A549 (cell line): Measurements from ENCODE around the gene AFDN. TPM values are rescaled to one million over a fixed set of nuclear protein-coding genes. Genes with fewer than 3 reads are reported as not detected.

Source experiments
- ATAC-seq, 2 experiments: fragments of 200-7000 bp in 1 of 2; fragments of >200 bp in 1 of 2; cut with Nextera tagmentation in 1 of 2; cut with Tn5 transposase in 1 of 2; 3 replicates each; pipeline versions ENCODE4 v1.8.0 to v1.9.1; 2018 to 2020; ENCODE audit warnings: mild to moderate bottlenecking in 1 of 2, moderate library complexity in 1 of 2
- CTCF ChIA-PET: fragments of 300-600 bp; sonication (Branson Sonifier 250); formaldehyde crosslinking; extraction: SDS; loops from one replicate; lab custom pipeline; 2021; ENCODE audit warnings: antibody characterized with exemption, inconsistent platforms; lab: Yijun Ruan, JAX
- POLR2A ChIA-PET: fragments of 350-600 bp; formaldehyde crosslinking; extraction: SDS; loops from one replicate; lab custom pipeline; 2021; ENCODE audit warnings: antibody characterized with exemption, inconsistent platforms; lab: Yijun Ruan, JAX
- DNase-seq, 2 experiments: peaks; one replicate each; pipeline versions ENCODE4 v3.0.0 to v3.0.0-alpha.2; 2011 to 2016; ENCODE audit warnings: low read depth in 1 of 2, low spot score in 1 of 2
- FAIRE-seq: peaks from 2 replicates; lab custom pipeline; 2011; peaks lifted over from hg19 to GRCh38; lab: Jason Lieb, UNC
- H3K27ac ChIP-seq, 2 experiments: fragments of >200 bp; sonication (Bioruptor Twin); formaldehyde crosslinking; 3 replicates each; pipeline ENCODE4 v1.5.1; 2016 to 2017
- H3K4me1 ChIP-seq: fragments of >200 bp; sonication (Bioruptor Twin); formaldehyde crosslinking; 3 replicates; pipeline ENCODE4 v1.6.1; 2016
- H3K4me2 ChIP-seq: fragments of >200 bp; sonication (Bioruptor Twin); formaldehyde crosslinking; 3 replicates; pipeline ENCODE4 v1.6.1; 2016
- H3K4me3 ChIP-seq: fragments of >200 bp; sonication (Bioruptor Twin); formaldehyde crosslinking; 3 replicates; pipeline ENCODE4 v1.5.1; 2016
- H3K9me3 ChIP-seq: fragments of >200 bp; sonication (Bioruptor Twin); formaldehyde crosslinking; 3 replicates; pipeline ENCODE4 v1.6.1; 2016
- ATOH8 ChIP-seq: fragments of 250-450 bp; sonication (Bioruptor Pico); IDR thresholded peaks from 2 replicates; pipeline ENCODE4 v1.5.0; 2020; ENCODE audit warnings: low read depth, mild to moderate bottlenecking, moderate library complexity
- EHMT2 ChIP-seq: fragments of 200-600 bp; sonication (generic); IDR thresholded peaks from 2 replicates; pipeline ENCODE4 v1.6.1; 2016; ENCODE audit warnings: antibody characterized with exemption, low read depth, mild to moderate bottlenecking, moderate library complexity
- FOSL2 ChIP-seq, 2 experiments: fragments of 450-650 bp in 1 of 2; fragments of >200 bp in 1 of 2; sonication (Bioruptor Twin) in 1 of 2; formaldehyde crosslinking; IDR thresholded peaks; 2 replicates each; pipeline versions ENCODE4 v1.5.0 to v1.6.1; 2016 to 2020; ENCODE audit warnings: mild to moderate bottlenecking in 1 of 2, moderate library complexity in 1 of 2
- HES2 ChIP-seq: fragments of >200 bp; sonication (Bioruptor Twin); formaldehyde crosslinking; IDR thresholded peaks from 2 replicates; pipeline ENCODE4 v1.6.1; 2016
- HOXB13 ChIP-seq: fragments of 250-450 bp; sonication (Bioruptor Pico); IDR thresholded peaks from 2 replicates; pipeline ENCODE4 v1.5.0; 2020; ENCODE audit warnings: low read depth, mild to moderate bottlenecking, moderate library complexity
- MAFK ChIP-seq: fragments of 450-650 bp; IDR thresholded peaks from 2 replicates; pipeline ENCODE4 v1.6.1; 2014; ENCODE audit not compliant: partially characterized antibody
- PHF8 ChIP-seq: fragments of 200-600 bp; sonication (generic); IDR thresholded peaks from 2 replicates; pipeline ENCODE4 v1.6.1; 2016; ENCODE audit warnings: low read depth, mild to moderate bottlenecking, antibody characterized with exemption, moderate library complexity, borderline replicate concordance
- POLR2AphosphoS2 ChIP-seq: conservative IDR thresholded peaks from 2 replicates; pipeline ENCODE4 v1.6.1; 2012; ENCODE audit warnings: low read length, improper control_type of control experiment, inconsistent platforms
- RAD21 ChIP-seq, 2 experiments: fragments of >200 bp in 1 of 2; sonication (Bioruptor Twin) in 1 of 2; formaldehyde crosslinking in 1 of 2; IDR thresholded peaks in 1 of 2; conservative IDR thresholded peaks in 1 of 2; 2 replicates in 1 of 2; 3 replicates in 1 of 2; pipeline ENCODE4 v1.6.1; 2012 to 2018; ENCODE audit warnings: inconsistent platforms in 1 of 2
- RNF2 ChIP-seq: fragments of 200-600 bp; sonication (generic); IDR thresholded peaks from 2 replicates; pipeline ENCODE4 v1.6.1; 2016; ENCODE audit warnings: low read depth, mild to moderate bottlenecking, antibody characterized with exemption, moderate library complexity, borderline replicate concordance
- SREBF2 ChIP-seq: fragments of 450-650 bp; IDR thresholded peaks from 2 replicates; pipeline ENCODE4 v1.6.1; 2014; ENCODE audit warnings: mild to moderate bottlenecking, moderate library complexity
- WGBS: methylation state at CpG from one replicate; pipeline ENCODE4 v1.1.6; 2017; ENCODE audit errors: missing lambda C conversion rate; 5-methylcytosine and 5-hydroxymethylcytosine counted together
- polyA plus RNA-seq, 4 experiments: library from polyadenylated mRNA; depleted of rRNA in 3 of 4; stranded (reverse); fragments of >200 nt; fragmentation: RNase III in 1 of 4; extraction: RNeasy Plus Mini Kit Qiagen cat#74134 plus additional on column Dnase treatment in 1 of 4; gene quantifications; 2 replicates in 3 of 4; 3 replicates in 1 of 4; pipeline ENCODE4 v1.2.3, GENCODE V29; 2011 to 2017
- TF ChIP-seq, protein P1 (sequence below): fragments of >200 bp; sonication (Bioruptor Twin); formaldehyde crosslinking; IDR thresholded peaks from 3 replicates; pipeline ENCODE4 v1.6.1; 2016
- TF ChIP-seq, protein P2 (sequence below): fragments of 150-350 bp; IDR thresholded peaks from 2 replicates; pipeline ENCODE4 v1.6.1; 2014; ENCODE audit warnings: low read depth, mild to moderate bottlenecking, low read length
- TF ChIP-seq, protein P3 (sequence below): fragments of >200 bp; sonication (Bioruptor Twin); formaldehyde crosslinking; IDR thresholded peaks from 3 replicates; pipeline ENCODE4 v1.5.1; 2016
- TF ChIP-seq, protein P4 (sequence below): fragments of 200-600 bp; sonication (generic); IDR thresholded peaks from 2 replicates; pipeline ENCODE4 v1.6.1; 2016; ENCODE audit warnings: antibody characterized with exemption, mild to moderate bottlenecking, moderate library complexity

The AFDN gene
- polyA plus RNA-seq, 2 of the 4 experiments (the other 2 are of a cell fraction) = 17.5 to 40.8 TPM

DNA sequence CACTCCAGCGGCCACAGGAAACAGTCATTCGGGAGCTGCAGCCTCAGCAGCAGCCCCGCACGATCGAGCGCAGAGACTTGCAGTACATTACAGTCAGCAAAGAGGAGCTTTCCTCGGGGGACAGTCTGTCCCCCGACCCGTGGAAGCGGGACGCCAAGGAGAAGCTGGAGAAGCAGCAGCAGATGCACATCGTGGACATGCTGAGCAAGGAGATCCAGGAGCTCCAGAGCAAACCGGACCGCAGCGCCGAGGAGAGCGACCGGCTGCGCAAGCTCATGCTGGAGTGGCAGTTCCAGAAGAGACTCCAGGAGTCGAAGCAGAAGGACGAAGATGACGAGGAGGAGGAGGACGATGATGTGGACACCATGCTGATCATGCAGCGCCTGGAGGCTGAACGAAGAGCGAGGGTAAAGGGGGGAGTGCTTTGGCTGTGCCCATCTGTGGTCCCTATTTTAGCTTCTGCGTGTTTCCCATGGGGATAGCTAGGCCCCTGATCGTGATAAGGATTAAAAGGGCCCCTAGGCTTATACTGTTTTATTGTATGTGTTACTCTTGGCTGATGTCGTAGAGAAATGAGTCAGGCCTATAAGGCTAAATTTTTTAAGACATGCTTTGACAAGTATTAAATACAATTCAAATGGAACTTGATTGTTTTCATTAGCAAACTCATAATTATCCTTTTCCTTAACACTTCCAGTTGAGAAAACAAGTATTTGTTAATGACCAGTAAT lies 125.2 kb downstream of the AFDN start:
- CTCF ChIA-PET = interaction anchor here (1.6 kb wide), 1 partner anchor 93 kb away, joined by 3 read pairs; no protein-coding TSS in a partner anchor
- no peaks in the 10 kb centered on the region for H3K9me3 ChIP-seq
- ATAC-seq = no peak
- H3K4me3 ChIP-seq = no peak overlapping the region
- TF ChIP-seq ATOH8 (CRISPR knock-in tag) = no peak
- TF ChIP-seq RNF2 = no peak
- no peak for TF ChIP-seq FOSL2 (IDR thresholded peaks at IDR 0.05)
- TF ChIP-seq FOSL2 (CRISPR knock-in tag; IDR thresholded peaks at IDR 0.05) = no peak
- TF ChIP-seq, protein P1, sequence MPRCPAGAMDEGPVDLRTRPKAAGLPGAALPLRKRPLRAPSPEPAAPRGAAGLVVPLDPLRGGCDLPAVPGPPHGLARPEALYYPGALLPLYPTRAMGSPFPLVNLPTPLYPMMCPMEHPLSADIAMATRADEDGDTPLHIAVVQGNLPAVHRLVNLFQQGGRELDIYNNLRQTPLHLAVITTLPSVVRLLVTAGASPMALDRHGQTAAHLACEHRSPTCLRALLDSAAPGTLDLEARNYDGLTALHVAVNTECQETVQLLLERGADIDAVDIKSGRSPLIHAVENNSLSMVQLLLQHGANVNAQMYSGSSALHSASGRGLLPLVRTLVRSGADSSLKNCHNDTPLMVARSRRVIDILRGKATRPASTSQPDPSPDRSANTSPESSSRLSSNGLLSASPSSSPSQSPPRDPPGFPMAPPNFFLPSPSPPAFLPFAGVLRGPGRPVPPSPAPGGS = no peak
- TF ChIP-seq PHF8 = no peak
- TF ChIP-seq, protein P2, sequence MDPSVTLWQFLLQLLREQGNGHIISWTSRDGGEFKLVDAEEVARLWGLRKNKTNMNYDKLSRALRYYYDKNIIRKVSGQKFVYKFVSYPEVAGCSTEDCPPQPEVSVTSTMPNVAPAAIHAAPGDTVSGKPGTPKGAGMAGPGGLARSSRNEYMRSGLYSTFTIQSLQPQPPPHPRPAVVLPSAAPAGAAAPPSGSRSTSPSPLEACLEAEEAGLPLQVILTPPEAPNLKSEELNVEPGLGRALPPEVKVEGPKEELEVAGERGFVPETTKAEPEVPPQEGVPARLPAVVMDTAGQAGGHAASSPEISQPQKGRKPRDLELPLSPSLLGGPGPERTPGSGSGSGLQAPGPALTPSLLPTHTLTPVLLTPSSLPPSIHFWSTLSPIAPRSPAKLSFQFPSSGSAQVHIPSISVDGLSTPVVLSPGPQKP = no peak
- TF ChIP-seq, protein P3, sequence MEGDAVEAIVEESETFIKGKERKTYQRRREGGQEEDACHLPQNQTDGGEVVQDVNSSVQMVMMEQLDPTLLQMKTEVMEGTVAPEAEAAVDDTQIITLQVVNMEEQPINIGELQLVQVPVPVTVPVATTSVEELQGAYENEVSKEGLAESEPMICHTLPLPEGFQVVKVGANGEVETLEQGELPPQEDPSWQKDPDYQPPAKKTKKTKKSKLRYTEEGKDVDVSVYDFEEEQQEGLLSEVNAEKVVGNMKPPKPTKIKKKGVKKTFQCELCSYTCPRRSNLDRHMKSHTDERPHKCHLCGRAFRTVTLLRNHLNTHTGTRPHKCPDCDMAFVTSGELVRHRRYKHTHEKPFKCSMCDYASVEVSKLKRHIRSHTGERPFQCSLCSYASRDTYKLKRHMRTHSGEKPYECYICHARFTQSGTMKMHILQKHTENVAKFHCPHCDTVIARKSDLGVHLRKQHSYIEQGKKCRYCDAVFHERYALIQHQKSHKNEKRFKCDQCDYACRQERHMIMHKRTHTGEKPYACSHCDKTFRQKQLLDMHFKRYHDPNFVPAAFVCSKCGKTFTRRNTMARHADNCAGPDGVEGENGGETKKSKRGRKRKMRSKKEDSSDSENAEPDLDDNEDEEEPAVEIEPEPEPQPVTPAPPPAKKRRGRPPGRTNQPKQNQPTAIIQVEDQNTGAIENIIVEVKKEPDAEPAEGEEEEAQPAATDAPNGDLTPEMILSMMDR = no peak
- H3K4me2 ChIP-seq = no peak overlapping the region
- no peak for FAIRE-seq
- WGBS = 93% methylated on average over 29 of the region's 29 CpGs
- H3K4me1 ChIP-seq = peaks cover 10% of the 10 kb centered on the region
- DNase-seq = no peak
- no peak overlapping the region for H3K27ac ChIP-seq
- POLR2A ChIA-PET = no interaction called here

GRCh38 chr6:167952512-167952859 lies 125.8 kb downstream of the AFDN start:
- FAIRE-seq = no peak
- POLR2A ChIA-PET = no interaction called here
- TF ChIP-seq POLR2AphosphoS2 = no peak
- no peak for TF ChIP-seq EHMT2
- no peak for ATAC-seq
- Histone ChIP-seq H3K9me3 (no peaks in the 10 kb centered on the region), H3K4me1 (peaks cover 15% of the 10 kb centered on the region), H3K4me2 (no peak overlapping the region; the same call in 2 of the 3 replicates), H3K27ac (no peak overlapping the region), H3K4me3 (no peak overlapping the region)
- DNase-seq = no peak
- 32% methylated on average over 1 of the region's 1 CpG for WGBS
- CTCF ChIA-PET = interaction anchor here (1.6 kb wide), 1 partner anchor 93 kb away, joined by 3 read pairs; no protein-coding TSS in a partner anchor

DNA sequence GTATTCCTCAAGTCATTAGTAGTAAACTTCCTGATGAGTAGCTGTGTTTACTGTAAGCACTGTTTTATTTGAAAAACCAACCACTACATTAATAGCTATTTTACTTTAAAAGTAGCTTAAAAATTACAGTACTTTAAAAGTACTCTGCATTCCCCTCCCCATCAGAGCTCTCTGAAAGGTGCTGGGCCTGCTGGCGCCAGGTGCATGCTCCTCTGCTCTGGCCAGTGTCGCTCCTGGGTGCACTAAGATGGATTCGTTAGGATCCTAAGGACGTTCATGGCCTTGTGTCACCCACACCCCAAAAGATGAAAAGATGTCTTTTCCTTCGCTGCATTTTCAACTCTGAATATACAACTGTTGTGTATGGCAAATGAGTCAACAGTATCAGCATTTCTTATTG lies 126.8 kb downstream of the AFDN start:
- FAIRE-seq (no peak), ATAC-seq (no peak), DNase-seq (no peak)
- H3K27ac ChIP-seq = no peak overlapping the region
- H3K4me1 ChIP-seq = peaks cover 20% of the 10 kb centered on the region
- H3K9me3 ChIP-seq = no peaks in the 10 kb centered on the region
- no peak overlapping the region for H3K4me3 ChIP-seq
- POLR2A ChIA-PET = no interaction called here
- H3K4me2 ChIP-seq = no peak overlapping the region
- 93% methylated on average over 5 of the region's 5 CpGs for WGBS
- CTCF ChIA-PET = no interaction called here
- TF ChIP-seq HES2 (no peak), HOXB13 (CRISPR knock-in tag) (no peak), SREBF2 (no peak), RAD21 (conservative IDR thresholded peaks at IDR 0.05 in 1 of 2, IDR thresholded peaks at IDR 0.05 in 1 of 2) (no peak), ATOH8 (CRISPR knock-in tag) (no peak), MAFK (no peak)
- TF ChIP-seq, protein P4, sequence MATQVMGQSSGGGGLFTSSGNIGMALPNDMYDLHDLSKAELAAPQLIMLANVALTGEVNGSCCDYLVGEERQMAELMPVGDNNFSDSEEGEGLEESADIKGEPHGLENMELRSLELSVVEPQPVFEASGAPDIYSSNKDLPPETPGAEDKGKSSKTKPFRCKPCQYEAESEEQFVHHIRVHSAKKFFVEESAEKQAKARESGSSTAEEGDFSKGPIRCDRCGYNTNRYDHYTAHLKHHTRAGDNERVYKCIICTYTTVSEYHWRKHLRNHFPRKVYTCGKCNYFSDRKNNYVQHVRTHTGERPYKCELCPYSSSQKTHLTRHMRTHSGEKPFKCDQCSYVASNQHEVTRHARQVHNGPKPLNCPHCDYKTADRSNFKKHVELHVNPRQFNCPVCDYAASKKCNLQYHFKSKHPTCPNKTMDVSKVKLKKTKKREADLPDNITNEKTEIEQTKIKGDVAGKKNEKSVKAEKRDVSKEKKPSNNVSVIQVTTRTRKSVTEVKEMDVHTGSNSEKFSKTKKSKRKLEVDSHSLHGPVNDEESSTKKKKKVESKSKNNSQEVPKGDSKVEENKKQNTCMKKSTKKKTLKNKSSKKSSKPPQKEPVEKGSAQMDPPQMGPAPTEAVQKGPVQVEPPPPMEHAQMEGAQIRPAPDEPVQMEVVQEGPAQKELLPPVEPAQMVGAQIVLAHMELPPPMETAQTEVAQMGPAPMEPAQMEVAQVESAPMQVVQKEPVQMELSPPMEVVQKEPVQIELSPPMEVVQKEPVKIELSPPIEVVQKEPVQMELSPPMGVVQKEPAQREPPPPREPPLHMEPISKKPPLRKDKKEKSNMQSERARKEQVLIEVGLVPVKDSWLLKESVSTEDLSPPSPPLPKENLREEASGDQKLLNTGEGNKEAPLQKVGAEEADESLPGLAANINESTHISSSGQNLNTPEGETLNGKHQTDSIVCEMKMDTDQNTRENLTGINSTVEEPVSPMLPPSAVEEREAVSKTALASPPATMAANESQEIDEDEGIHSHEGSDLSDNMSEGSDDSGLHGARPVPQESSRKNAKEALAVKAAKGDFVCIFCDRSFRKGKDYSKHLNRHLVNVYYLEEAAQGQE = no peak
- TF ChIP-seq, protein P3 = no peak
- TF ChIP-seq, protein P1 = no peak
